ENCODE data around the gene MTA3.

Gene MTA3

GRCh38 chr2:42754021-42754775, 185.8 kb downstream of the MTA3 start:
- no peak overlapping the region for H3K4me3 ChIP-seq (ENCODE audit: low read depth, low read length)
- TF ChIP-seq POLR2A (IDR thresholded peaks at IDR 0.05; ENCODE audit: extremely low read depth, insufficient read length) (no peak), MAX (IDR thresholded peaks at IDR 0.05; ENCODE audit: low read depth, low read length) (no peak), CTCF (IDR thresholded peaks at IDR 0.05; ENCODE audit: low read depth, low read length) (no peak), MYC (IDR thresholded peaks at IDR 0.05; ENCODE audit: low read depth, low read length) (no peak)
- peak; percentile 43 for DNase-seq (ENCODE audit: low read depth)

GRCh38 chr2:42754776-42755140, 186.3 kb downstream of the MTA3 start:
- no peak for TF ChIP-seq MYC (IDR thresholded peaks at IDR 0.05; ENCODE audit: low read depth, low read length)
- no peak overlapping the region for H3K4me3 ChIP-seq (ENCODE audit: low read depth, low read length)
- DNase-seq (ENCODE audit: low read depth): no peak

- TF ChIP-seq MYC (IDR thresholded peaks at IDR 0.05; ENCODE audit: low read depth, low read length) (no peak), CTCF (IDR thresholded peaks at IDR 0.05; ENCODE audit: low read depth, low read length) (no peak), POLR2A (IDR thresholded peaks at IDR 0.05; ENCODE audit: extremely low read depth, insufficient read length) (no peak), MAX (IDR thresholded peaks at IDR 0.05; ENCODE audit: low read depth, low read length) (no peak)
- no peak overlapping the region for H3K4me3 ChIP-seq (ENCODE audit: low read depth, low read length)
- no peak for DNase-seq (ENCODE audit: low read depth)
Measured at GRCh38 chr2:42755191-42755880, 186.9 kb downstream of the MTA3 start.

GRCh38 chr2:42756150-42756775, 187.8 kb downstream of the MTA3 start:
- no peak overlapping the region for H3K4me3 ChIP-seq (ENCODE audit: low read depth, low read length)
- no peak for TF ChIP-seq CTCF (IDR thresholded peaks at IDR 0.05; ENCODE audit: low read depth, low read length)
- TF ChIP-seq MAX (IDR thresholded peaks at IDR 0.05; ENCODE audit: low read depth, low read length): no peak
- TF ChIP-seq MYC (IDR thresholded peaks at IDR 0.05; ENCODE audit: low read depth, low read length): no peak
- no peak for TF ChIP-seq POLR2A (IDR thresholded peaks at IDR 0.05; ENCODE audit: extremely low read depth, insufficient read length)
- no peak for DNase-seq (ENCODE audit: low read depth)

- TF ChIP-seq POLR2A (IDR thresholded peaks at IDR 0.05; ENCODE audit: extremely low read depth, insufficient read length) (no peak), MAX (IDR thresholded peaks at IDR 0.05; ENCODE audit: low read depth, low read length) (no peak), MYC (IDR thresholded peaks at IDR 0.05; ENCODE audit: low read depth, low read length) (no peak), CTCF (IDR thresholded peaks at IDR 0.05; ENCODE audit: low read depth, low read length) (no peak)
- DNase-seq (ENCODE audit: low read depth): peak; percentile 65
- no peak overlapping the region for H3K4me3 ChIP-seq (ENCODE audit: low read depth, low read length)
Measured at GRCh38 chr2:42756966-42757513, 188.6 kb downstream of the MTA3 start.

Data from NB4 (cell line).